Fibroblast of villous mesenchyme (primary cell): ENCODE measurements around the gene MAPT. TPM values are rescaled to one million over a fixed set of nuclear protein-coding genes. Genes with fewer than 3 reads are reported as not detected.

Experiments used
- DNase-seq: peaks from one replicate; pipeline ENCODE4 v3.0.0-alpha.2; 2010; ENCODE audit warnings: low read depth
- H3K4me3 ChIP-seq: 2 replicates; pipeline ENCODE4 v1.5.1; 2011; ENCODE audit warnings: low read depth, mild to moderate bottlenecking, low read length
- total RNA-seq: library from RNA; depleted of rRNA; stranded (reverse); fragments of >200 nt; gene quantifications from 2 replicates; pipeline ENCODE4 v1.2.3, GENCODE V29; 2012
- TF ChIP-seq, protein P1 (sequence below): IDR thresholded peaks from 2 replicates; pipeline ENCODE4 v1.5.1; 2012; ENCODE audit warnings: low read depth, mild to moderate bottlenecking, low read length; ENCODE audit not compliant: insufficient read depth

MAPT gene
- total RNA-seq, 1 donor: not detected

DNA sequence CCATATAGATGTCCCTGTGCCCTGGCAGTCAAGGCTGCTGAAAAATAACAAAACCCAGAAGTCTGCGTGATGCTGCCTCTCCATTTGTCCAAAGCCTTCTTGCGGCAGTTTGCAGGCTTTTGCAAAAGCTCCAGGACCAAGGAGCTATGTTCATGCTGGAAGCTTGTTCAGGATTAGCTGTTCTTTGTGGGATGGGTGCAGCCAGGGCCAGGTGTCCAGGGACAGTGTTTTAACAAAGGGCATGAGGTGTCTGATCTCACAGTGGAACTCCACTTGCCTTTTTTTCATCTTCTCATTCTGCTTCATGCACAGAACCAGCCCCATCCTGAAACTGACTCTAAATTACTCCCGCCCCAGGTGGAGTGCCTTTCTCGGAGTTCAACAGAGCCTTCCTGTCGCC is 73.0 kb downstream of the MAPT start:
- TF ChIP-seq, protein P1, sequence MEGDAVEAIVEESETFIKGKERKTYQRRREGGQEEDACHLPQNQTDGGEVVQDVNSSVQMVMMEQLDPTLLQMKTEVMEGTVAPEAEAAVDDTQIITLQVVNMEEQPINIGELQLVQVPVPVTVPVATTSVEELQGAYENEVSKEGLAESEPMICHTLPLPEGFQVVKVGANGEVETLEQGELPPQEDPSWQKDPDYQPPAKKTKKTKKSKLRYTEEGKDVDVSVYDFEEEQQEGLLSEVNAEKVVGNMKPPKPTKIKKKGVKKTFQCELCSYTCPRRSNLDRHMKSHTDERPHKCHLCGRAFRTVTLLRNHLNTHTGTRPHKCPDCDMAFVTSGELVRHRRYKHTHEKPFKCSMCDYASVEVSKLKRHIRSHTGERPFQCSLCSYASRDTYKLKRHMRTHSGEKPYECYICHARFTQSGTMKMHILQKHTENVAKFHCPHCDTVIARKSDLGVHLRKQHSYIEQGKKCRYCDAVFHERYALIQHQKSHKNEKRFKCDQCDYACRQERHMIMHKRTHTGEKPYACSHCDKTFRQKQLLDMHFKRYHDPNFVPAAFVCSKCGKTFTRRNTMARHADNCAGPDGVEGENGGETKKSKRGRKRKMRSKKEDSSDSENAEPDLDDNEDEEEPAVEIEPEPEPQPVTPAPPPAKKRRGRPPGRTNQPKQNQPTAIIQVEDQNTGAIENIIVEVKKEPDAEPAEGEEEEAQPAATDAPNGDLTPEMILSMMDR: no peak
- no peak overlapping the region for H3K4me3 ChIP-seq
- no peak for DNase-seq

DNA sequence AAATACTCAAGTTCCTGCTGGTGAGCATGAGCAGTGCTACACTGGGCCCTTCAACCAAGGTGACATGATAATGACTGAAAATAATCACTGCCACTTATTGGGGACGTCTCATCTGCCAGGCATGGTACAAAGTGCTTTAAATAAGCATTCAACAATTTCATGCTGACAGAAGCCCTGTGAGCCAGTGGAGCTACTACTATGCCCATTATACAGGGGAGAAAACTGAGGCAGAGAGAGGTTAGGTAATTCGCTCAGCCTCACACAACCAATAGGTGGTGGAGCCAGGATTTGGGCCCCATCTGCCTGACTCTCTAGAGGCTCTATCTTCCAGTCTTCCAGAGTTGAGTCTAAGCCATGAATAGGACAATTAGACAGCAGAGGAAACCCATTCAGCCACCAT is 74.4 kb downstream of the MAPT start:
- no peak for DNase-seq
- TF ChIP-seq, protein P1: no peak
- H3K4me3 ChIP-seq: no peak overlapping the region

DNA sequence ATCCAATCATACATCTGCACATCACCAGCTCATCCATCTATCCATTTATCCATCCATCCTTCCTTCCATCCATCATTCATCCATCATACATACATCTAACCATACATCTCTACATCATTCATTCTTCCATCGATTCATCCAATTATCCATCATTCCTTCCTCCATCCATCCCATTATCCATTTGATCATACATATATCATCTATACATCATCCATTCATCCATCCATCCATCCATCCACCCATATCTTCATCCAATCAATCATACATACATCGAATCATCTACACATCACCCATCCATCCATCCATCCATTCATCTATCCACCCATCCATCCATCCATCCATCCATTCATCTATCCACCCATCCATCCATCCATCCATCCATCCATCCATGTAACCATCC is 75.4 kb downstream of the MAPT start:
- DNase-seq: no peak
- no peak overlapping the region for H3K4me3 ChIP-seq
- TF ChIP-seq, protein P1: no peak

DNA sequence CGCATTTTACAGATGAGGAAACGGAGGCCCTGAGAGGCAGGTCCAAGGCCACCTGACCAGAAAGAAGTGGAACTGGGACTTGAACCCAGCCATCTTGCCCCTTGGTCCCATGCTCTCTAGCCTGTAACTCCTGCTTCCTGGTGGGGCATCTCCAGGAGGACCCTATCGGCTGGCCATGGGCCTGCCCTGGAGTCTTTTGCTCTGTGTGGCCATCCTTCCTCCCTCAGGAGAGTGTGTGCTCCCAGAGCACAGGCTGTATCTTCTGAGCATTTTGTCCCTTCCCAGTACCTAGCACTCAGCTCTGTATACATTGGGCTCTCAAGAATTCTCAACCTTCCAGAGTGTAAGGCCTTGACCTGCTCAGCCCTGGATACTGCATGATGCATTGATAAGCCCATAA is 76.3 kb downstream of the MAPT start:
- DNase-seq: no peak
- no peak overlapping the region for H3K4me3 ChIP-seq
- TF ChIP-seq, protein P1: no peak

DNA sequence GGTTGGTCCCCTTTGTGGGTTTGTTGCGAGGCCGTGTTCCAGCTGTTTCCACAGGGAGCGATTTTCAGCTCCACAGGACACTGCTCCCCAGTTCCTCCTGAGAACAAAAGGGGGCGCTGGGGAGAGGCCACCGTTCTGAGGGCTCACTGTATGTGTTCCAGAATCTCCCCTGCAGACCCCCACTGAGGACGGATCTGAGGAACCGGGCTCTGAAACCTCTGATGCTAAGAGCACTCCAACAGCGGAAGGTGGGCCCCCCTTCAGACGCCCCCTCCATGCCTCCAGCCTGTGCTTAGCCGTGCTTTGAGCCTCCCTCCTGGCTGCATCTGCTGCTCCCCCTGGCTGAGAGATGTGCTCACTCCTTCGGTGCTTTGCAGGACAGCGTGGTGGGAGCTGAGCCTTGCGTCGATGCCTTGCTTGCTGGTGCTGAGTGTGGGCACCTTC is 77.4 kb downstream of the MAPT start:
- H3K4me3 ChIP-seq: no peak overlapping the region
- DNase-seq: no peak
- TF ChIP-seq, protein P1: no peak

DNA sequence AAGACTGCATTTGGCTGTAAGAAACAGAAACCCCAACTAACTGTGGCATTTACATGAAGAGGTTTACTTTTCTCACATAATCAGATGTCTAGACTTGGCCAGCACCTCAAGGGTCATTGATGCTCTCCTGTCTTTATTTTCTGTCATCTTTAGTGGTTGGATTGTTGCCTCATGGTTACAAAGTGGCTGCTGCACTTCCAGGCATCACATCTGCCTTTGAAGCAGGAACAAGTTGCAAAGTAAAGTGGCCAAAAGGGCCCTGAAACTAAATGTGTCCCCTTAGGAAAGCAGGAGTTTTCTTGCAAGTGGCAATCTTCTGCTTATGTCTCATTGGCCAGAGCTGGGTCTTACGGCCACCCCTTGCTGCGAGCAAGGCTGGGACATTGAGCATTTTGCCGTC is 78.2 kb downstream of the MAPT start:
- H3K4me3 ChIP-seq: no peak overlapping the region
- TF ChIP-seq, protein P1: no peak
- no peak for DNase-seq

DNA sequence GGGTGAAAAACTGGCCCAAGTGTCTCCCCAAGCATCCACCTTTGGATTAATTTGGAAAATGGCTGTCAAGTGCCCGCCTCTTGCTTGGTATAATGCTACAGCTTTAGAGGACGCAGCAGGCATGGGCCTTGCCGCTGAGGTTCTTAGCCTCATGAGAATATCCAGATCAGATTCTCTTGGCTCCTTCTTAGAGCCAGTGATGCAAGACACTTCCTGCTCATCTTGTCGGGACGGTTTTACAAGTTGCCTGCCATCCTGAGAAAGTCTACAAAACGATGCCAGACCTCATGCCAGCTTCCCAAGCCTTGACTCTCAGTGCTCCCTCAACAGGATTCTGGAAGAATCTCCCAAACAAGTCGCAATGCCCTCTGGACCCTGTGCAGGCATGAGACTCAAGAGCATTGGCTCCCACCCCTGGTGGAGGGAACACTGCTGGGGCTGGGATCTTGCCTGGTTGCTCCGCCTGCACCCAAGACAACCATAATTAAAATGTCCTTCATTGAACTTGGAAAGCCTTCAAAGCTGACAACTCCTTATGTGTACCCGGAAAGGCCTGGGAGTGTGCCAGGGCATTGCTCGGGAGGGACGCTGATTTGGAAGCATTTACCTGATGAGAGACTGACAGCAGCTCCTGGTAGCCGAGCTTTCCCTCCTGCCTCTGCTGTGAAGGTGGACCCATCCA is 78.9 kb downstream of the MAPT start:
- H3K4me3 ChIP-seq: no peak overlapping the region
- no peak for DNase-seq
- TF ChIP-seq, protein P1: no peak
